ENCODE measurements around the gene GABRG3.

The GABRG3 gene

GRCh38 chr15:27046880-27047279 is 75.9 kb downstream of the GABRG3 start:
- no peaks in the 10 kb centered on the region for H3K9me3 ChIP-seq
- no peak overlapping the region for H3K4me3 ChIP-seq (ENCODE audit: low read depth, low read length)
- no peaks in the 10 kb centered on the region for H3K36me3 ChIP-seq
- no peak for DNase-seq
- H3K27me3 ChIP-seq, result no peaks in the 10 kb centered on the region
- peaks cover 3% of the 10 kb centered on the region; the same call in 1 of the 2 replicates for H3K4me1 ChIP-seq
- no peak for TF ChIP-seq CTCF (IDR thresholded peaks at IDR 0.05; ENCODE audit: low read depth, low read length)

- DNase-seq, result no peak
- Histone ChIP-seq H3K4me1 (no peaks in the 10 kb centered on the region; the same call in 1 of the 2 replicates), H3K36me3 (no peaks in the 10 kb centered on the region), H3K27me3 (no peaks in the 10 kb centered on the region), H3K4me3 (ENCODE audit: low read depth, low read length) (no peak overlapping the region), H3K9me3 (no peaks in the 10 kb centered on the region)
- no peak for TF ChIP-seq CTCF (IDR thresholded peaks at IDR 0.05; ENCODE audit: low read depth, low read length)
These were observed 79.2 kb downstream of the GABRG3 start for GRCh38 chr15:27050163-27050562.

GRCh38 chr15:27054426-27054825 is 83.4 kb downstream of the GABRG3 start:
- H3K27me3 ChIP-seq, result no peaks in the 10 kb centered on the region
- DNase-seq, result no peak
- no peaks in the 10 kb centered on the region for H3K9me3 ChIP-seq
- H3K36me3 ChIP-seq, result no peaks in the 10 kb centered on the region
- TF ChIP-seq CTCF (IDR thresholded peaks at IDR 0.05; ENCODE audit: low read depth, low read length), result no peak
- H3K4me1 ChIP-seq, result no peaks in the 10 kb centered on the region
- no peak overlapping the region for H3K4me3 ChIP-seq (ENCODE audit: low read depth, low read length)

- H3K4me1 ChIP-seq, result peaks cover 16% of the 10 kb centered on the region
- no peak overlapping the region for H3K4me3 ChIP-seq (ENCODE audit: low read depth, low read length)
- H3K27me3 ChIP-seq, result no peaks in the 10 kb centered on the region
- H3K9me3 ChIP-seq, result no peaks in the 10 kb centered on the region
- DNase-seq, result no peak
- no peaks in the 10 kb centered on the region for H3K36me3 ChIP-seq
- no peak for TF ChIP-seq CTCF (IDR thresholded peaks at IDR 0.05; ENCODE audit: low read depth, low read length)
These were observed 87.1 kb downstream of the GABRG3 start for GRCh38 chr15:27057904-27058645.

GRCh38 chr15:27058939-27059338 is 88.0 kb downstream of the GABRG3 start:
- DNase-seq, result no peak
- no peak for TF ChIP-seq CTCF (IDR thresholded peaks at IDR 0.05; ENCODE audit: low read depth, low read length)
- H3K9me3 ChIP-seq, result no peaks in the 10 kb centered on the region

GRCh38 chr15:27059610-27060202 is 88.7 kb downstream of the GABRG3 start:
- TF ChIP-seq CTCF (IDR thresholded peaks at IDR 0.05; ENCODE audit: low read depth, low read length), result peak; percentile 85
- Histone ChIP-seq H3K4me3 (ENCODE audit: low read depth, low read length) (no peak overlapping the region), H3K4me1 (peaks cover 16% of the 10 kb centered on the region), H3K36me3 (no peaks in the 10 kb centered on the region), H3K9me3 (no peaks in the 10 kb centered on the region), H3K27me3 (no peaks in the 10 kb centered on the region)
- DNase-seq, result peak; percentile 76

More at GRCh38 chr15:27058939-27059338, 88.0 kb downstream of the GABRG3 start:
- no peaks in the 10 kb centered on the region for H3K36me3 ChIP-seq
- H3K4me1 ChIP-seq, result peaks cover 16% of the 10 kb centered on the region
- no peaks in the 10 kb centered on the region for H3K27me3 ChIP-seq
- no peak overlapping the region for H3K4me3 ChIP-seq (ENCODE audit: low read depth, low read length)
